ENCODE data around the gene PTGER3. TPM values are rescaled to one million over a fixed set of nuclear protein-coding genes. Genes with fewer than 3 reads are reported as not detected.
"Not testable (repeated sequence)": the region's sequence is repeated elsewhere in the genome, so short reads cannot be mapped to it uniquely, and the experiment has no call there.

Gene PTGER3
- total RNA-seq, 2 donors from 2014 or later: 0.49 to 2.7 TPM

DNA sequence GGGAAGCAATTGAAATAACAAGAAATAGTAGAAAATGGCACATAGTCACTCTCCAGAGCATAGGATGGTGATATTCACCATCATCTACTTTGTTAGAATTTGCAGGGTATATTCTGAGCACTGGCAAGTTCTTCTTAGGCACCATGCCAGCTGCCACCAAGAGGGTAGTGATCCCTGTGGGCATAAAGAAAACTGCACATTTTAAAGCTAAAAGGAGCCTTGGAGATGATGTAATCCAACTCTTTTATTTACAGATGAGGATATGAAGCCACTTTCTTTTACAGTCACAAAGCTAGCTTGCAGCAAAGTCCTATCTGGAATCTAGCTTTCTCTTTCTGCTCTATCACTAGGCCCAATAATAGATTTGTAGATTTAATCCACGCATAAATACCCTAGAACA lies 69.0 kb downstream of the PTGER3 start:
- intact Hi-C loops (cut with DNase I, micrococcal nuclease): no loop called here
- ATAC-seq (no peak), DNase-seq (no peak)

DNA sequence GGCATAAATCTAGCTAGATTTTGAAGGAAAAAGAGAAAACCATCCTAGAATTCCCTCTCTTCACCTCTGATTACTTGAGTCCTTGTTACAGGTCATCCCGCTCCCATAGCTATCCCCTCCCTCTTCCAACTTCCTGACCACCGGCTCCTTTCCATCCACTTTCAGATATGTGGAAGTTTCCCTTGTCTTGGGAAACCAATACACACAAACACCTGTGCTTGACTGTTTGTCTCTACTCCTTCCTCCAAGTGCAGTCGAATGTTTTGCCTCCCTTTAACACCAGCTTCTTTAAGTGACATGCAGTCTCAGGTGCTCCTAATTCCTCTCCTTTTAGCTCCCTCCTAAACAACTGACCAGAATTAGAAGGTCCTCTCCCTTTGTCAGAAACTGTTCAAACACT lies 70.0 kb downstream of the PTGER3 start:
- no peak for ATAC-seq
- intact Hi-C loops (cut with DNase I, micrococcal nuclease): no loop called here
- DNase-seq: no peak

DNA sequence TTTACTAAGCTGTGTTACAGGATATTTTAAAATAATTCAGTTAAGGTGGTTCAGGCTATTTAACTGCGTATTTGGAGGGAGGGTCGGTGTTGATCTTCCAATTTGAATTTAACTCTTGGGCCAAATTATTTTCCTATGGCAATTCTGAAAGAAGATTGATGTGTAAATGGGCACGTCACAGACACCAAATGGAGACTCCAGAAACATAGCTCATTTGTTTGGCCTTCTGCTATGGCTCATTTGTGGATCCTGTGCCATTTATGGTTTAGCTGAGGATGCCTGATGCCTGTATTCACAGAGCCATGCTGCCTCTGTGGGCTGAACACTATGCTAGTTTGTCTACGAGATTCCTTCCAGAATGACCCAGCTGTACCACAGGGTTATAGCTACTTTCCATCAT lies 70.6 kb downstream of the PTGER3 start:
- intact Hi-C loops (cut with DNase I, micrococcal nuclease): no loop called here
- no peak for ATAC-seq

DNA sequence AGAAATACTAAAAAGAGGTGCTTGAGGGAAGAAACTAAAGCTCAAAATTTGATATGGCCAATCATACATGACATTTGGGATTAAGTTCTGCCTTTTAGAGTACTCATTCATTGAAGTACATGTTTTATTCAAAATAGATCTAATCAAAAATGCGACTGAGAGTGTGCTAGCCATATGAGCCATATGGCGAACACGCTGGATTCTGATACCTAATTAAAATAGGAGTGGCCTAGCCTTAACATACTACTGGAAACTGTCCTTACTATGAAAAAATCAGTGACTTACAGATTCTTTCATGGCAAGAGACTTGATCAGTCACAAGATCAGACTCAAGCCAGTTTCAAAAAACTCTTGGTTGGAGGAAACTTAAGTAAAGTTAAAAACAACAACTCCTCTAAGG lies 73.9 kb downstream of the PTGER3 start:
- intact Hi-C loops (cut with DNase I, micrococcal nuclease): no loop called here
- DNase-seq: no peak
- no peak for ATAC-seq

More for the DNA sequence above, 70.6 kb downstream of the PTGER3 start:
- DNase-seq: no peak

DNA sequence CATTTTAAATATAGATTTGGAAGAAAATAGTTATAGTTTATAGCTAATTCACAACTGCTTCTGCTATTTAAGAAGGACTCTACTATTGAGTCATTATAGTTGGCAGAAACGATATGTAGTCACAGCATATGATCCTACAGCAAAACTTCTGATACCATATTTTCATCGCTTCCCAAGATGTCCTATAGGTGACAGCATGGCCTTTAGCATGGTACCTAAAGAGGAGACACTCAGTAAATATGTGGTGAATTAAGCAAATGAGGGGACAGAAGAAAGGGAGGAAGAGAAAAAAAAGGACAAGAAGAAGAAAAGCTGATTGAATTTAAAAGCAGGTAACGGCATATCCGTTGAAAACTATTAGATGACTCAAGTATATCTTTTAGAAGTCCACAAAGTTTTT lies 77.2 kb downstream of the PTGER3 start:
- intact Hi-C loops (cut with DNase I, micrococcal nuclease): no loop called here
- DNase-seq (no peak), ATAC-seq (no peak)

DNA sequence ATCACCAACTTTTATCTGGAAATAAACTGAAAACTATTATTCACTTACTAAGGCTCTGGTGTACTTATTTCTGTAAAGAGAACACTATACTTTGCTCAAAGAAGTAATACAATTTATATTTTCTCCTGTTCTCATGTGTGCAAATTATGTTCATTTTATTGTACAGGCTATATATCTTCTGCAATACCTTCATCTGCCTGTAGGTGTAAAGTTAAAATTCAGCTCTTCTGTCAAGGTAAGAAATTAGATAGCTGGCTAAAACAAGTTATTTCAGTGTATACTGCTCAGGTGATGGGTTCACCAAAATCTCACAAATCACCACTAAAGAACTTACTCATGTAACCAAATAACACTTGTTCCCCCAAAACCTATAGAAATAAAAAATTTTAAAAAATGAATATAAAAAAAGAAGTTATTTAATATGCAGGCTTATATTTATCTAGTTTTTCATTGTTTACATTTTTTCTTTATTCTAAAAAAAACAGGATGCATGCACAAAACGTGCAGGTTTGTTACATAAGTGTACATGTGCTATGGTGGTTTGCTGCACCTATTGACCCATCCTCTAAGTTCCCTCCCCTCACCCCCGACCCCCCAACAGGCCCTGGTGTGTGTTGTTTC lies 81.5 kb downstream of the PTGER3 start:
- ATAC-seq (no peak), DNase-seq (no peak)
- intact Hi-C loops (cut with DNase I, micrococcal nuclease): no loop called here

DNA sequence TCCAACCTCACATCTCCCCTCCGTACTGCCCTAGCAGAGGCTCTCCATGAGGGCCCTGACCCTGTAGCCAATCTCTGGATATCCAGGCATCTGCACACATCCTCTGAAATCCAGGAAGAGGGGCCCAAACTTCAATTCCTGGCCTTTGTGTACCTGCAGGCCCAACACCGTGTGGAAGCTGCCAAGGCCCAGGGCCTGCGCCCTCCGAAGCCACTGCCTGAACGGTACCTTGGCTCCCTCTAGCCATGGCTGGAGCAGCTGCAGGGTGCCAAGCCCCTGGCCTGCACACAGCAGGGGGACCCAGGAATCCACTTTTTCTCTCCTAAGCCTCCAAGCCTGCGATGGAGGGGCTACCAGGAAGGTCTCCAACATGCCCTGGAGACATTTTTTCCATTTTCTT lies 84.2 kb downstream of the PTGER3 start:
- no peak for ATAC-seq
- no peak for DNase-seq
- intact Hi-C loops (cut with DNase I, micrococcal nuclease): no loop called here

DNA sequence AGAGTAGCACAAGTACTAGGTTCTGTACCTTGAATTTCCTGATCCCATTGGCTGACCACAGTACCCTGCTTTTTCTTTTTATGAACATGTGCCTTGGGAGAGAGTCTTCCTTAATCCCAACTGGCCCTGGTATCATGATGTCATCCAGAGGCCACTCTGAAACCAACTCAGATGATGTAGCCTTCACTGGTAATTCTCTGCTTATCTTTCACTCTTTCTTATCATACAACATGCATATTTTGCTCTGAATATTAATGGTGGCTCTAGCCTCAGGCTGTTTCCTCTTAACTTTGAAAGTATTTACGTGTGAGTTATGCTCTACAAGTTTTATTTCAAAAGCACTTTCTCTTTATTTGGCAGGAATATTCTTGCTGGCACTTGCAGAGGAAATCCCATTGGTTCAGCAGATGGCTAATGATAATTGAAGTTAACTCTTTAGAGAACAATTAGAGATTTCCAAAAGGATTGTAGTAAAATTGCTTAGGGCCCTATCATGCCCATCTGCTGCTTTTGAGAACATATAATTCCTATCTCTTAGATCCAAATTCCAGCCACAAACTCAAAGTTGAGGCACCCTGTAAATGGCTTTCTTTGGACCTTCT lies 86.1 kb downstream of the PTGER3 start:
- intact Hi-C loops (cut with DNase I, micrococcal nuclease): no loop called here
- ATAC-seq (no peak), DNase-seq (no peak)

DNA sequence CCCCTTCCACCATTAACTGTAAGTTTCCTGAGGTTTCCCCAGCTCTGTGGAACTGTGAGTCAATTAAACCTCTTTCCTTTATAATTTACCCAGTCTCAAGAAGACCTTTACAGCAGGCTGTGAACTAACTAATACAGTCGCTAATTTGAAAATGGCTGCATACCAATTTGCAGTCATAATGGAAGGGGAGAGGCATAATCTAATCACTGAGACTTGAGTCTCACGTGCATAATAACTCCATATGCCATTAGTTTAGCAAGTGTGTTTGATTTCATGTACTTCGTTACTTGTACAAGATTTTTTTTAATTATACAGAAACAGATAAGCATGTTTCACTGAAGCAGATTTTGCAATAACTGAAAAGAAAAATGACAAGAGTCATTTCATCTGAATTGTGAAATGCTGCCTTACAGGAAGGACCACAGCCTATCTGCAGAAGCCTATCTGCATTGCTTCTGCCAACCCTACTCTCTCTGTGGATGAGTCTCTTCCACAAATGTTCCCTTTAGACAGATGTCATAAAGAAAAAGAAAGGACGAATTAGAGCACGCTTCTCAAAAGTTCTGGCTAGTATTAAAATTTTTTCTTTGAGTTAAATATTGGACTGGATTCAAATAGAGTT lies 99.1 kb downstream of the PTGER3 start:
- intact Hi-C loops (cut with DNase I, micrococcal nuclease): no loop called here
- ATAC-seq (no peak), DNase-seq (no peak)

DNA sequence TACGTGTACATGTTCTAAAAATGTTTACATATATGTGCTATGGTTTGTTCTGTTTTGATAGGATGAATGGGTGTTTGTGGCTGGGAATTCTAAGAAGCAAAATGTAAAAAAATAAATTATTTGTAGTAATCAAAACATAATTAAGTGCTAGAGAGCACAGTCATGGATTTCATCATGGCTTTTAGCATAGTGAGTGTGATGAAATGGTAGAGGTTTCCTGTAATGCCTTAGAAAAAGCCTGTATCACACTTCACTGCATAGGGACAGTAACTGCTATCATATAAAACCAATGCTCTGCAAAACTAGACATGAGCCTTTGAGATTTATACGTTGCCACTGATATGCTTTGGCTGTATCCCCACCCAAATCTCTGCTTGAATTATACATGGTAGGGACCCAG lies 99.8 kb downstream of the PTGER3 start:
- intact Hi-C loops (cut with DNase I, micrococcal nuclease): no loop called here
- ATAC-seq (no peak), DNase-seq (no peak)

DNA sequence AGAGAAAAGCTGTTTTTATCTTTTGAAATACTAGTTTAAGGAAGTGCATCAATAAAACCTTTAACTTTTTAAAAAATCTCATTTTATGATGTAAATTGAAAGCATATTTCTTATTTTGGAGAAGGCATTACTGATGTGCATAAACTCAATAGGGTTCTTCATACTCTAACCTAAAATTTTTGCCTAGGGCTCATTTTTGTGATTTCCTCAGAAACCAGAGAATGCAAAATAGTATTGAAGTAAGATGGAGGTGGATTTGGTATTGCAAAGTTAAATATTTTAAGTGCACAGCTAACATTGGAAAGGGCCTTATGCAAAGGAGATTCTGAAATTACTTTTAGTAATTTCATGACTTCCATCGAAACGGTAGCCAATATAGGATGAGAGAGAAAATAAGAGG lies 101.9 kb downstream of the PTGER3 start:
- intact Hi-C loops (cut with DNase I, micrococcal nuclease): no loop called here
- no peak for DNase-seq
- ATAC-seq: no peak

DNA sequence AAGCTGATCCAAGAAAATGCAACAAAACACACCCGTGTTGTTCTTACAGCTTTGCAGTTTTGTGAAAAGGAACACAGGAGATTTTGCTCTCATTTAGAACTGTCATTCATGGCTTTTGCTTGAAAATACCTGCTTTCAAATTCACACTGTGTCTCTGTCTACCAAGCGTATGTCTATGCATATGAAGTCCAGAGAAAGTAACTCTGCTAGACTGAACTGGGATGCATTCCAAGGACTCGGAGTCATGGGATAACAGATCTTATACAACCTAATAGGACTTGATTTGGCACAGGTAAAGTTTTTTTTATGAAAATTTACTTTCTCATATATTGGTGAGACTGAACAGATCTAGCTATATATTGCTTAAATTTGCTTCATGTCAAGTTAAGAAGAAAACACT lies 102.4 kb downstream of the PTGER3 start:
- intact Hi-C loops (cut with DNase I, micrococcal nuclease): no loop called here
- DNase-seq (no peak), ATAC-seq (no peak)

DNA sequence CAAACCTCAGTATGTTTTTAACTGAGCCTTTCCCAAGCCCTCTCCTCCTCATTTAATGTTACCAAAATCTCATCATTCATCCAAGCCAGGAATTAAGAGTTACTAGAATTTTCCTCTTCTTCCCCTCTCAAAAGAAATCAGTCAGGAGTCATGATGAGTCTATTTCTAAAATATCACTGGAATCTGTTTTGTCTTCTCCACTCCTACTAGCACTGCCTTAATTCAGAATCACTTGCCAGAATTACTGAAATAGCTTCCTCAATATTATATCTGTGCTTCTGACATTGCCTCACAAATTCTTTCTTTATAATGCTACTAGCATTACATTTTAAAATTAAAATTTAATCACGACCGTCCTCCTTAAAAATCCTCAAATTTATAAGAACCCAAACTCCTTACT lies 106.1 kb downstream of the PTGER3 start:
- intact Hi-C loops (cut with DNase I, micrococcal nuclease): no loop called here
- ATAC-seq: no peak

DNA sequence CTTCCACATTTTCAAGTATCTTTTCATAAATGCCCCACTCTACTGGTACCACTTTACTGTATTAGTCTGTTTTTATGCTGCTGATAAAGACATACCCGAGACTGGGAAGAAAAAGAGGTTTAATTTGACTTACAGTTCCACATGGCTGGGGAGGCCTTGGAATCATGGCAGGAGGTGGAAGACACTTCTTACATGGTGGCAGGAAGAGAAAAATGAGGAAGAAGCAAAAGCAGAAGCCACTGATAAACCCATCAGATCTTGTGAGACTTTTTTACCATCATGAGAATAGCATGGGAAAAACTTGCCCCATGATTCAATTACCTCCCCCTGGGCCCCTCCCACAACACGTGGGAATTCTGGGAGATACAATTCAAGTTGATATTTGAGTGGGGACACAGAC lies 107.2 kb downstream of the PTGER3 start:
- not testable (repeated sequence) for ATAC-seq

More for the DNA sequence above, 106.1 kb downstream of the PTGER3 start:
- DNase-seq: no peak

DNA sequence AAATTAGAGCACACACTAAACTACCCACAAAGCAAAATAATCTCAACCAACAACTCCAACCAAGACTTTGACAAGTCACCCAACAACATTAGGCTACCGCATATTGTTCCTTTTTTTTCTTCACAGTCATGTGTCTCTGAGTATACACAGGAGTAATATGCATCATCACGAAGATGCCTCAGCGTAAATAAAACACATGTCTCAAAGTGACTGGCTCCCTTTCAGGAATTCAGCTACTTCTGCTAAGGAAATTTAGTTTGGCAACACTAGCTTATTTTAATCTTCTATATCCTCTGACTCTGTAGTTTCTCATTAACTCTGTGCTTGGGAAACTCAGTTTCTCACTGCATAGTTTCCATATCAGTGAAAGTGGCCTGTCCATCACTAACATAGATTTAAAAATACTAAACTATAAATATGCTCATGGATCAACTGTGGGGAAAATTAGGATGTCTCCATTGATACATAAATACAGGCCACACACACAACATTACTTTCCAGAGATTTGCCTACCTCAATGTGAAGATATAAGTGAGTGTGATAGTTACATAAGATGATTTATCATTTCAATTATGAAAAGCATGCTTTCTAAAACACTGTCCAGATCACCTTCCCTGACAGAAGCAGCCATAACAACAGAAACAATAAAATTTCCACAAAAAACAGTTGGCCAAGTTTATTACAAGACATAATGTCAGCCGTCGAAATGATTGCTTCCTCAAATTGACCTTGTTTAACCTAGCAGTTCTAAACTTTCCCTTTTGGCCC lies 113.2 kb downstream of the PTGER3 start:
- no peak for DNase-seq
- intact Hi-C loops (cut with DNase I, micrococcal nuclease): no loop called here

More for the DNA sequence above, 107.2 kb downstream of the PTGER3 start:
- intact Hi-C loops (cut with DNase I, micrococcal nuclease); DNase-seq: not testable (repeated sequence)

DNA sequence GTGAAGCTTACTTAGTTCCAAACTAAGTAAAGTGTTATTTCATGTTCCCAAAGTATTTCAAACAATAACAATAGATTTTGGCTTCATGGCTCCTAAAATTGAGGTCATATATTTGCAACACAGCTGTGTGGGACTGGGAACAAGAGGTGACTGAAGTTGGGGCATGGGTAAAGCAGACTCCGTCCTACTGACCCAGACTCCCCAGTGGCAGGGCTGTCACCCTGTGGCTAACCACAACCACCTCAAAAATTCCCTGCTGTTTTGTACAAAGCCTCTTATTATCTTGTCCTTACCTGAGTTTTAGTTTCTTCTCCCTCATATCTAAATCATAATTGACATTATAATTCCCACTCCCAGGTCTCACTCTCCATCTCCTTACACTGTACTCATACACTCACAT lies 117.6 kb downstream of the PTGER3 start:
- DNase-seq (no peak), ATAC-seq (no peak)
- intact Hi-C loops (cut with DNase I, micrococcal nuclease): no loop called here

More for the DNA sequence above, 113.2 kb downstream of the PTGER3 start:
- no peak for ATAC-seq

DNA sequence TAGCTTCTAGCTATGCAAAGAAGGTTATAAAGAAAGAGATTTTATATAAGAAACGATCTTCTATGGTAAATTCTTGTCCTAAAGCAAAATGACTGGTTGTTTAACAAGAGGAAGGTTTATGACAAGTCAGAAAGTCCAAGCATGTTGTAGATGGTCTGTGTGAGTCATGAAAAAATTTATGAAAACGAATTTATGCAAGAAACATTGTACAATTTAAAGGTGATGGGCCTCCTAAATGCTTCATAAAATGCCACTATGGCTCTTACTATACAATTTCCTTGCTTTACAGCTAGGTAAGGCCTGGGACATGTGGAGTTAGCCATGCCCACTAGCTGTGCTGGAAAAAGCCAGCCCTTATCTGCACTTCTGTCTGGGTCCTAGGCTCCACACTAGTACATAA lies 125.4 kb downstream of the PTGER3 start:
- ATAC-seq (no peak), DNase-seq (no peak)
- intact Hi-C loops (cut with DNase I, micrococcal nuclease): no loop called here

Data from left colon (tissue), 2 donors.